Measurements from ENCODE around the gene CCL27. TPM values are rescaled to one million over a fixed set of nuclear protein-coding genes. Genes with fewer than 3 reads are reported as not detected.

CCL27 gene
- total RNA-seq, 1 donor from 2014 or later, result not detected

GRCh38 chr9:34634551-34635248 is 27.8 kb downstream of the CCL27 start:
- DNase-seq (ENCODE audit: missing footprints) (peak; percentile 13), ATAC-seq (no peak)
- intact Hi-C loops (cut with DNase I), result loop anchor here (1.0 kb wide), 1 partner anchor 22 kb away; the partner anchor contains the start of gene RPP25L

DNA sequence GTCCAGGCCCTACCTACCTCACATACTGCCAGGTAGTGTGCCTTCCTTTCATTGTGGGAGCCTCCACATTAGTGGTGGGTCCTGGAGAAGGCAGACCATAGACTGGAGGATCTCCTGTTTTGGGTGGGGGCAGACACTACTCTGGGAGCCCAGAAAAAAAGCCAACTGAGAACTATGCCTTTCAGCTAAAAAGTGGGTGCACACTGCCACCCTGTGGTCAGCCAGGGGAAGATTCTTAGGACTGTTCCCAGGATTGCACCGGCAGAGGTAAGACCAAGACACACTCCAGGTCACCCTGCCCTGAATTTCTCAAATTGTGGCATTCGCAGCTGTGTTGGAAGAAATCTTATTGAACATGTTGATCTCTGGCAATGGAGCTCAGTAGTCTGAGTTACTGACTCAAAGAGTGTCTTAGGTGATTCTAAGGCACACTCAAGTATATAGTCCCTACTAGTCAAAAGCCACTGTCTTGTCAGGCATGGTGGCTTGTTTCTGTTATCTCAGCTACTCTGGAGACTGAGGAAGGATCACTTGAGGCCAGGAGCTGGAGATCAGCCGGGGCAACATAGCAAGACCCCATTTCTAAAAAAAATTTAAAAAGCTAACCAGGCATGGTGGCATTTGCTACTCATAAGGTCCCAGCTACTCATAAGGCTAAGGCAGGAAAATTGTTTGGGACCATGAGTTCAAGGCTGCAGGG is 28.5 kb downstream of the CCL27 start:
- peak; percentile 37 for ATAC-seq
- intact Hi-C loops (cut with DNase I), result loop anchor here (1.0 kb wide), 1 partner anchor 22 kb away; the partner anchor contains the start of gene RPP25L
- DNase-seq (ENCODE audit: missing footprints), result peak; percentile 73

DNA sequence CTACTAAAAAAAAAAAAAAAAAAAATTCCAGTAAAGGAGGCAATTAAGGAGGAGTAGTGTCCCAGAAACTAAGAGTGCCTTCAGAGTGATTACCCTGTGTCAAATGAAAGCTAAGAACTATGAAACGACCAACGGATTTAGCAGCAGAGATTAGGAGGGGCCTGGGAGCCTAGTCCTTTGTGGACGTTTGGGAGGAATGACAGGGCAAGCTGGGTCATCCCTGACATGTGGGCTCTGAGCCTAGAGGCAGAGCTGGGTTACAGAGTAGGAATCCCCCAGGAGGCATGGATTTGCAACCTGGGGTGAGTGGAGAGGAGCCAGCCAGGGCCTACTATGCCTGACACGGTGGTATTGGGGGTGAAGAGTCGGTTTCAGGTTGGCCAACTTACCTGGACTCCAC is 29.3 kb downstream of the CCL27 start:
- intact Hi-C loops (cut with DNase I), result no loop called here
- no peak for ATAC-seq
- DNase-seq (ENCODE audit: missing footprints), result peak; percentile 20

- ATAC-seq (no peak), DNase-seq (ENCODE audit: missing footprints) (peak; percentile 15)
- intact Hi-C loops (cut with DNase I), result no loop called here
Observed at GRCh38 chr9:34630402-34631154, 31.9 kb downstream of the CCL27 start.

DNA sequence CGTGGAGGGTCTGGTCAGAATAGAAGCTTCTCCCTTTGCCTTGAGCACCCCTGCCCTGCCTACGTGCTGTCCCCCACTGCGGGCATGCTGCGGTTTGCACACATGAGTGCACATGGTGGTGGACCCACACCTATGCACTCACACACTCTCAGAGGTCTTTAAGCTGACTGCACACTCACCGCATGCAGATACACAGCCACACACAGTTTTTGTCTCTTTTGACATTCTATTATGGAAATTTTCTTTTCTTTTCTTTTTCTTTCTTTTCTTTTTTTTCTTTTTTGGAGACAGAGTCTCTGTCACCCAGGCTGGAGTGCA is 33.0 kb downstream of the CCL27 start:
- DNase-seq (ENCODE audit: missing footprints) (no peak), ATAC-seq (no peak)
- intact Hi-C loops (cut with DNase I), result no loop called here

DNA sequence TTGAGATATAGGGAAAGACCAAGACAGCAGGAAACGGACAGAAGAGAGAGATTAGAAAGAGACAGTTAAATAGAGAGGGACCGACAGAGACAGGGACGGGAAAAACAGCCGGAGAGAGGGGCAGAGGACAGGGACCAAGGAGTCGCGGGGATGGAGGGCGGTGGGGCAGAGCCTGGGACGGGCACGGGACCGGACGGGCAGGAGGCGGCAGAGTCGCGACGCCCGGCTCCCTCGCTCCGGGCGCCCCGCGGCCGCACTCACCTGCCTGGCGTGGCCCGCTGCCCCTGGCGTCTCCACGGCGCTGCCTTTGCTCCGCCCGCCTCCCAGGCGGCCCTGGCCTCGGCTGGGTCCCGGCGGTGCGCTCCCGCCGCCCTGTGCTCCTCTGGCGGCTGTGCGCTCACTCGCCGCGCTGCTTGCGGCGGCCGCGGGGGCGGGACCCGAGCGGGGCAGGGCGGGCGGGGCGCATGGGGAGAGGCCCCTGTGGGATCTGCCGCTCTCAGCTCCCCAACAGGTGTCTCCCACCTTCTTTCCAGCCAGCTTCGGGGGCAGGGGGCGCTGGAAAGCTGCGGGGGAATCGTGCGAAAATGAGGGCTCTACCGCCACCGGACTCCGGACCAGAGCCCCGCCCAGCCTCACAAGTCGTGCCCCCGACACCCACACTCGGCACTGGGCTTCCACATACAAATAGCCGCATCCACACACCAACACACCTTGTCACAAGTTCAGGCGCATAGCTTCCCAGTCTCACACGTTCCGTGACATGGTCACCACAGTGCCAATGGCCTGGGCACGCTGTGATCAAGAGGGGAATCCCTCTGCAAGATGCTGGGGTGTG is 33.6 kb downstream of the CCL27 start, which contains the start of gene ARID3C:
ARID3C (minus strand) TSS at position 411 of the 835 bp plus-strand sequence. CDS start 1,052 bp downstream, outside the sequence.
- intact Hi-C loops (cut with DNase I), result no loop called here
- DNase-seq (ENCODE audit: missing footprints), result peak; percentile 64
- peak; percentile 62 for ATAC-seq

- intact Hi-C loops (cut with DNase I), result no loop called here
- ATAC-seq (no peak), DNase-seq (ENCODE audit: missing footprints) (peak; percentile 20)
Observed at GRCh38 chr9:34627716-34628655, 34.5 kb downstream of the CCL27 start.

DNA sequence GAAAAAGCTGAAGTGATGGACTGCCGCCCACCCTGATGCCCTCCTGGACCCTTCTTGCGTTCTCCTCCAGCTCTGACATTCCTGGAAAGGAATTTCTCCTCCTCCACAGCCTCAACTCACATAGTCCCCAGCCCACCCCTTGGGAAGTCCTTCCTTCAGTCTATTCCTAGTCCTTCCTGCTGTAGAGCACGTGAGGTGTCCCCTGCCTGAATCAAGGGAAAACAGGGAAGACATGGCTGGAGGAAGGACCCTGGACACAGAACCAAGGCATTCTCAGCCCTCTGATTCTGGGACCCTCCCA is 37.3 kb downstream of the CCL27 start:
- intact Hi-C loops (cut with DNase I), result no loop called here
- DNase-seq (ENCODE audit: missing footprints) (peak; percentile 6), ATAC-seq (no peak)

DNA sequence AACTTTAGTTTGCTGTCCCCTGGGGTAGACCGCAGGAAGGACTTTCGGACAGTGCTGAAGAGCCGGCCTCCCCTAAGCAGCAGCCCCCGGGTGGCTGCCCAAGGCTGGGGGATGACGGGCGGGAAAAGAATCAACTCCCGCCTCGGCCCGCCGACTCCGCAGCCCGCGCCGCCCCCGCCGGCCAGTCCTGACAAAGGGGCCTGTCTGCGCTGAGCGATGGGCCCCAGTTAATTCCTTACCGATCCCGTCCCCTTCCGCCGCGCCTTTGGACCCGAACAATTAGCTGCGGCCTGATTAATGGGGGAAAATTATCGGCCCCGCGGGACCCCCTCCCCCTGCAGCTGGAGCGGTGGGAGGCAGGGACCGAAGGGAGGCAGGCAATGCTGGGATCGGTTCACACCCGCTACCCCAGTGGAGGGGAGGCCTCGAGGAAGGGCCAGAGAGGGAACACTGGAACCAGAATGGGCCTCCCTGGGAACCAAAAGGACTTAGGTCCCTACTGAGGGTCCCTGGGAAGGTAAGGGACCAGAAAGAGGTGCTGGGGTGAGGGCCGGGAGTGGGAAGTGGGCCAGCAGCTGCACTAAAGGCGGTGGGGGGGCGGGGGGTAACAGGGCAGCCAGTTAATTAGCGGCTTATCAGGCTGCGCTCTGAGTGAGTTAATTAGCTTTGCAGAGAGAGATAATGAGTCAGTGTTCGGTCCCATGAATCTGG is 37.8 kb downstream of the CCL27 start:
- DNase-seq (ENCODE audit: missing footprints) (peak; percentile 31), ATAC-seq (no peak)
- intact Hi-C loops (cut with DNase I), result no loop called here

DNA sequence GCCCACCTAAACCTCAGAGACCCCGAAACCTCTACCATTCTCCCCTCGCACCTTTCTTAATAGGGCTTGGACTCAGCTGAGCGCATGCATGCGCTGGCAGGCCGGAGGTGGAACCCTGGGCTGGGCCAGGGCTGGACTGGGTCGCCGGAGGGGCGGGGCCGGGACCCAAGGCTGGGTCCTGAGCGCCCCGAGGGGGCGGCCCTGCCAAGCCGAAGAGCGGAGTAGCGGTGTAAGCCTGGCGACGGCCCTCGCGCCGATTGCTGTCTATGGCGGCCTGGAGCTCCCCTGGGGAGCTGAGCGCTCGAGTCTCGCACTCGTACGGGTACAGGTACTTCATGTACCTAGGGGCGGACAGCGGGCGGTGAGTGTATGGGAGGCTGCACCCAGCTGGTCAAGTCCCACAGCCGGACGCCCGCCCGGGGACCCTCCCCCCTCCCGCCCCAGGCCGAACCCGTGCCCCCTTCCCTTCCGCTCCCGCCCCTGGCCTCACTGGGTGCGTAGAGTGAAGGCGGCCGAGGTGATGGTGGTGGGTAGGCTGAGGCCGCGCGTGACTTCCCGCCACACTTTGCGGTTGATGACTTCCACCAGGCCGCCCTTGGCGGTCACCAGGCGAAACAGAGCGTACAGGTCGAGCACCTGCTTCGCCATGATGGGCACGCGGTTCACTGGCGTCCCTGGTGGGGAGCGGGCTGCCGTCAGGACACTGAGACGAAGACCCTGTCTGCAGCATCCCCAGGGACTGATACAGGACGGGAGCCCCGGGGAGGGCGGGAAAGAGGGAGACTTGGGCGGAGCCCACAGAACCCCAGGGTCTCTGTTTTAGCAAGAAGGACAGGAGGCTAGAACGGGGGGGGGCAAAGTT is 38.9 kb downstream of the CCL27 start:
- no peak for ATAC-seq
- intact Hi-C loops (cut with DNase I), result no loop called here
- DNase-seq (ENCODE audit: missing footprints), result peak; percentile 41

- intact Hi-C loops (cut with DNase I), result no loop called here
- peak; percentile 97 for DNase-seq (ENCODE audit: missing footprints)
- ATAC-seq, result peak; percentile 96
Observed at GRCh38 chr9:34620061-34620994, 42.1 kb downstream of the CCL27 start, which contains the start of gene DCTN3. Gene DCTN3 (minus strand): TSS chr9:34620495. CDS start chr9:34620464, 31 bp downstream.

DNA sequence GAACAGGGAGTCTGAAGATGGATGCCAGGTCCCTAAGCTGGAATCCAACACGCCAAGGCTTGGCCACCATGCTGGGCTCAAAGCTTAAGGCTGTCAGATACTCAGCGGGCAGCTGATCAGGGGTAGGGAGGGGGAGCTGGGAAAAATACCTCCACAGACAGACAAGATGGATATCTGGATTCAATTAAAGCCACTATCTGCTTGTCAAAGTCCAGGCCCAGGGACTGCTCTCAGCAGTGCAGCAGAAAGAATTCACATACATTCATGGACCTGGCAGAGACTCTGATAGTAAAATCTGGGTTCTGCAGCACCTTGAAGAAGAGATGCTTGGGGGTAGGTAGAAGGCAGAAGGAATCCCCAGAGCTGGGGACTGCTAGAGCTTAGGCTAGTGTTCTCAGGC is 47.3 kb downstream of the CCL27 start:
- DNase-seq (ENCODE audit: missing footprints) (no peak), ATAC-seq (no peak)
- intact Hi-C loops (cut with DNase I), result loop anchor here (10.0 kb wide), 1 partner anchor 490 kb away; the partner anchor contains the start of gene DCAF12

DNA sequence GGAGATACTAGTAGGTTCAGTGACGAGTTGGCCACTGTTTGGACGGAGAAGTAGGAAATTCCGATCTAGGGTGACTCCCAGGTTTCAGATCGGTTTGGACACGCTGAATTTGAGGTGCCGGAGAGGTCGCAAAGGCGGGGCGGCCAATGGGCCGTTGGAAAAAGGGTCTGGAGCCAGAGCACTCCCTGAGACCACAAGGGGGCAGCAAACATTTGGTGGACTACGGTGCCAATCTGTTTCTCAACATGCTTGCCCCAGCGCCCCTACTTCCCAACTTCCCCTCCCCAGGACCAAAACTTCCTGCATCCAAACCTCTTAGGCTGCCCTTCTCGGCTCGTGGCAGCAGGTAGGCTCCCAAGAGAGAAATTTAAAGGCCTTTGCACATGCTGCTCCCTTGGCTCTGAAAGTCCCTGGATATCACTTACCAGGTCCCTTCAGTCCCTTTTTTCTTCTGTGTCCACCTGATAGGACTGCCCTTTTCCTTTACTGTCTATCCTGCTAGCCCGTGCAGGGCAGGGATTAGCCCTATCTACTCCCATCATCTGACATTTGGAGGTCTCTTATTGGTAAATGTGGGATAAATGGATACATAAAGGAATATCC is 49.6 kb downstream of the CCL27 start:
- intact Hi-C loops (cut with DNase I), result loop anchor here (1.0 to 10.0 kb wide), 2 partner anchors 21 to 488 kb away; partner anchors contain the start of gene DCAF12
- DNase-seq (ENCODE audit: missing footprints), result peak; percentile 86
- peak; percentile 70 for ATAC-seq
